CD4-positive, CD25-positive, alpha-beta regulatory T cell (primary cell): ENCODE measurements around the gene SPINDOC. TPM values are rescaled to one million over a fixed set of nuclear protein-coding genes. Genes with fewer than 3 reads are reported as not detected.

Experiments used
- ATAC-seq, 2 donors: fragments of 150-1000 bp; cut with Tn5 transposase; one replicate each; pipeline ENCODE4 v1.10.0; 2021; ENCODE audit warnings: low read depth in 2 of 2, moderate number of reproducible peaks in 2 of 2, moderate library complexity in 1 of 2
- DNase-seq, 3 donors: peaks; one replicate each; pipeline versions ENCODE4 v3.0.0 to v3.0.0-alpha.2; 2012 to 2022; ENCODE audit warnings: mixed read lengths in 1 of 3
- H3K27ac ChIP-seq: one replicate; pipeline ENCODE4 v1.7.0; 2013; ENCODE audit warnings: mild to moderate bottlenecking, low read length; ENCODE audit not compliant: insufficient read depth, poor library complexity, severe bottlenecking
- H3K27me3 ChIP-seq: one replicate; pipeline ENCODE4 v1.7.0; 2013; ENCODE audit warnings: low read length; ENCODE audit not compliant: control insufficient read depth, insufficient read depth
- H3K36me3 ChIP-seq: one replicate; pipeline ENCODE4 v1.7.0; 2013; ENCODE audit warnings: mild to moderate bottlenecking, low read length, moderate library complexity; ENCODE audit not compliant: control insufficient read depth, insufficient read depth
- H3K4me1 ChIP-seq: 2 replicates; pipeline ENCODE4 v1.7.0; 2013; ENCODE audit warnings: mild to moderate bottlenecking, low read length; ENCODE audit not compliant: insufficient read depth, control insufficient read depth, poor library complexity, severe bottlenecking
- H3K4me3 ChIP-seq: one replicate; pipeline ENCODE4 v1.7.0; 2013; ENCODE audit warnings: low read depth, mild to moderate bottlenecking, low read length, moderate library complexity
- H3K9me3 ChIP-seq, 2 experiments: 1 replicate in 1 of 2; 2 replicates in 1 of 2; pipeline ENCODE4 v1.7.0; 2013; ENCODE audit warnings: low read length in 2 of 2, mild to moderate bottlenecking in 1 of 2, moderate library complexity in 1 of 2; ENCODE audit not compliant: control insufficient read depth in 2 of 2
- H3K27ac Mint-ChIP-seq, 3 donors: one replicate each; pipeline ENCODE4 v1.8.0; 2020 to 2022; ENCODE audit warnings: mild to moderate bottlenecking in 3 of 3, mixed read lengths in 3 of 3, moderate library complexity in 2 of 3
- H3K27me3 Mint-ChIP-seq: one replicate; pipeline ENCODE4 v1.8.0; 2022; ENCODE audit warnings: mild to moderate bottlenecking, mixed read lengths
- H3K36me3 Mint-ChIP-seq: one replicate; pipeline ENCODE4 v1.8.0; 2020; ENCODE audit warnings: mixed read lengths
- H3K4me1 Mint-ChIP-seq, 4 donors: one replicate each; pipeline ENCODE4 v1.8.0; 2020 to 2022; ENCODE audit warnings: mixed read lengths in 4 of 4, mild to moderate bottlenecking in 1 of 4
- H3K4me3 Mint-ChIP-seq, 4 donors: one replicate each; pipeline ENCODE4 v1.8.0; 2020 to 2022; ENCODE audit warnings: mild to moderate bottlenecking in 4 of 4, mixed read lengths in 4 of 4, moderate library complexity in 3 of 4
- H3K9me3 Mint-ChIP-seq, 7 donors: one replicate each; pipeline ENCODE4 v1.8.0; 2020 to 2022; ENCODE audit warnings: mixed read lengths in 7 of 7, mild to moderate bottlenecking in 3 of 7, moderate library complexity in 2 of 7
- polyA plus RNA-seq, 4 donors: library from polyadenylated mRNA; unstranded; fragments of 300-500 nt; fragmentation: Illumina TruSeq; gene quantifications; one replicate each; pipeline ENCODE4 v1.2.3, GENCODE V29; 2021
- total RNA-seq: library from RNA; stranded (reverse); gene quantifications from one replicate; pipeline ENCODE4 v1.2.3, GENCODE V29; 2022

SPINDOC gene
- total and polyA plus RNA-seq, 5 donors from 2014 or later = 0.41 to 11.1 (median 0.75) TPM

GRCh38 chr11:63813563-63814382, 517 bp downstream of the SPINDOC start:
- H3K9me3 Mint-ChIP-seq = peaks cover 0 to 1% (median 0%) of the 10 kb centered on the region in 7 donors
- no peaks in the 10 kb centered on the region for H3K27me3 Mint-ChIP-seq
- Histone ChIP-seq H3K27ac (peak overlapping the region; percentile 55), H3K4me3 (peak overlapping the region; percentile 72), H3K27me3 (no peaks in the 10 kb centered on the region), H3K36me3 (peaks cover 13% of the 10 kb centered on the region), H3K9me3 (no peaks in the 10 kb centered on the region), H3K4me1 (peaks cover 26% of the 10 kb centered on the region)
- H3K4me3 Mint-ChIP-seq = peak overlapping the region; percentile 81 to 87 (median 82)
- DNase-seq = peak; percentile 16 to 65 (median 24)
- H3K27ac Mint-ChIP-seq = peak overlapping the region; percentile 12 to 74 (median 57)
- H3K36me3 Mint-ChIP-seq = peaks cover 13% of the 10 kb centered on the region
- peaks cover 7 to 35% (median 18%) of the 10 kb centered on the region in 4 donors for H3K4me1 Mint-ChIP-seq
- ATAC-seq = peak; percentile 16 to 18

GRCh38 chr11:63814383-63814736, 1.1 kb downstream of the SPINDOC start:
- ATAC-seq (no peak), DNase-seq (no peak)
- Histone ChIP-seq H3K36me3 (peaks cover 14% of the 10 kb centered on the region), H3K4me3 (peak overlapping the region; percentile 72), H3K4me1 (peaks cover 26% of the 10 kb centered on the region), H3K27me3 (no peaks in the 10 kb centered on the region), H3K9me3 (no peaks in the 10 kb centered on the region), H3K27ac (peak overlapping the region; percentile 55)
- Mint-ChIP-seq H3K27me3 (no peaks in the 10 kb centered on the region), H3K9me3 (peaks cover 0 to 1% (median 0%) of the 10 kb centered on the region in 7 donors), H3K4me1 (peaks cover 7 to 35% (median 18%) of the 10 kb centered on the region in 4 donors), H3K27ac (peak overlapping the region; percentile 12 to 79 (median 57)), H3K36me3 (peaks cover 13% of the 10 kb centered on the region), H3K4me3 (peak overlapping the region; percentile 81 to 87 (median 82))

- no peak for DNase-seq
- Histone ChIP-seq H3K4me3 (no peak overlapping the region), H3K27me3 (no peaks in the 10 kb centered on the region), H3K36me3 (peaks cover 21% of the 10 kb centered on the region), H3K4me1 (peaks cover 26% of the 10 kb centered on the region), H3K27ac (no peak overlapping the region), H3K9me3 (no peaks in the 10 kb centered on the region)
- Mint-ChIP-seq H3K9me3 (peaks cover 0 to 1% (median 0%) of the 10 kb centered on the region in 7 donors), H3K4me1 (peaks cover 7 to 35% (median 18%) of the 10 kb centered on the region in 4 donors), H3K36me3 (peaks cover 19% of the 10 kb centered on the region), H3K27ac (peak overlapping the region in 1 of 3 donors; percentile 67), H3K4me3 (peak overlapping the region in 2 of 4 donors; percentile 17 to 72), H3K27me3 (no peaks in the 10 kb centered on the region)
- no peak for ATAC-seq
Measured at GRCh38 chr11:63816166-63816565, 2.9 kb downstream of the SPINDOC start.

- Histone ChIP-seq H3K36me3 (peaks cover 27% of the 10 kb centered on the region), H3K27me3 (no peaks in the 10 kb centered on the region), H3K4me3 (no peak overlapping the region), H3K9me3 (no peaks in the 10 kb centered on the region), H3K4me1 (peaks cover 26% of the 10 kb centered on the region), H3K27ac (no peak overlapping the region)
- Mint-ChIP-seq H3K9me3 (peaks cover 0 to 1% (median 0%) of the 10 kb centered on the region in 7 donors), H3K4me1 (peaks cover 7 to 32% (median 18%) of the 10 kb centered on the region in 4 donors), H3K36me3 (peaks cover 22% of the 10 kb centered on the region), H3K27me3 (no peaks in the 10 kb centered on the region), H3K27ac (no peak overlapping the region), H3K4me3 (peak overlapping the region in 1 of 4 donors; percentile 72)
- DNase-seq (no peak), ATAC-seq (no peak)
Measured at GRCh38 chr11:63816732-63817131, 3.5 kb downstream of the SPINDOC start.

- DNase-seq (no peak), ATAC-seq (no peak)
- Mint-ChIP-seq H3K9me3 (peaks cover 0 to 1% (median 0%) of the 10 kb centered on the region in 7 donors), H3K27ac (peak overlapping the region in 1 of 3 donors; percentile 54), H3K4me3 (peak overlapping the region in 1 of 4 donors; percentile 50), H3K36me3 (peaks cover 29% of the 10 kb centered on the region), H3K27me3 (no peaks in the 10 kb centered on the region), H3K4me1 (peaks cover 7 to 26% (median 19%) of the 10 kb centered on the region in 4 donors)
- Histone ChIP-seq H3K9me3 (no peaks in the 10 kb centered on the region), H3K27me3 (no peaks in the 10 kb centered on the region), H3K4me1 (peaks cover 20% of the 10 kb centered on the region), H3K27ac (no peak overlapping the region), H3K4me3 (no peak overlapping the region), H3K36me3 (peaks cover 36% of the 10 kb centered on the region)
Measured at GRCh38 chr11:63817758-63818498, 4.7 kb downstream of the SPINDOC start.

GRCh38 chr11:63818609-63819008, 5.4 kb downstream of the SPINDOC start:
- peaks cover 7 to 26% (median 19%) of the 10 kb centered on the region in 4 donors for H3K4me1 Mint-ChIP-seq
- no peak overlapping the region for H3K4me3 Mint-ChIP-seq
- H3K27ac Mint-ChIP-seq = no peak overlapping the region
- no peak overlapping the region for H3K27ac ChIP-seq
- no peak overlapping the region for H3K4me3 ChIP-seq
- peaks cover 33% of the 10 kb centered on the region for H3K36me3 Mint-ChIP-seq
- no peaks in the 10 kb centered on the region for H3K27me3 ChIP-seq
- H3K9me3 ChIP-seq = no peaks in the 10 kb centered on the region
- ATAC-seq = no peak
- H3K4me1 ChIP-seq = peaks cover 18% of the 10 kb centered on the region
- H3K36me3 ChIP-seq = peaks cover 37% of the 10 kb centered on the region
- peaks cover 0 to 1% (median 0%) of the 10 kb centered on the region in 7 donors for H3K9me3 Mint-ChIP-seq
- H3K27me3 Mint-ChIP-seq = no peaks in the 10 kb centered on the region
- no peak for DNase-seq

- peaks cover 40% of the 10 kb centered on the region for H3K36me3 ChIP-seq
- Mint-ChIP-seq H3K4me1 (peaks cover 0 to 5% (median 3%) of the 10 kb centered on the region in 4 donors), H3K36me3 (peaks cover 44% of the 10 kb centered on the region), H3K27me3 (no peaks in the 10 kb centered on the region), H3K27ac (no peak overlapping the region), H3K4me3 (no peak overlapping the region), H3K9me3 (peaks cover 0 to 1% (median 0%) of the 10 kb centered on the region in 7 donors)
- no peak for ATAC-seq
- no peak overlapping the region for H3K4me3 ChIP-seq
- H3K27me3 ChIP-seq = no peaks in the 10 kb centered on the region
- no peaks in the 10 kb centered on the region for H3K4me1 ChIP-seq
- no peaks in the 10 kb centered on the region for H3K9me3 ChIP-seq
- no peak overlapping the region for H3K27ac ChIP-seq
- DNase-seq = no peak
Measured at GRCh38 chr11:63821411-63821810, 8.2 kb downstream of the SPINDOC start.
